Suprapubic skin (tissue), 4 donors: ENCODE results near the gene ZC3H4. TPM values are rescaled to one million over a fixed set of nuclear protein-coding genes. Genes with fewer than 3 reads are reported as not detected.

Experiments
- DNase-seq, 2 donors: peaks; one replicate each; pipeline ENCODE4 v3.0.0-alpha.2; 2019; ENCODE audit warnings: low spot score in 2 of 2
- H3K27ac ChIP-seq: fragments of 200-600 bp; sonication (generic); one replicate; pipeline ENCODE4 v1.5.1; 2019
- H3K27me3 ChIP-seq: fragments of 200-600 bp; sonication (generic); one replicate; pipeline ENCODE4 v1.5.1; 2019
- H3K36me3 ChIP-seq: fragments of 200-600 bp; sonication (generic); one replicate; pipeline ENCODE4 v1.5.1; 2019
- H3K4me1 ChIP-seq: fragments of 200-600 bp; sonication (generic); one replicate; pipeline ENCODE4 v1.5.1; 2019
- H3K4me3 ChIP-seq: fragments of 200-600 bp; sonication (generic); one replicate; pipeline ENCODE4 v1.5.1; 2019; ENCODE audit warnings: mild to moderate bottlenecking
- H3K9me3 ChIP-seq: fragments of 200-600 bp; sonication (generic); one replicate; pipeline ENCODE4 v1.5.1; 2019
- CTCF ChIP-seq, 2 donors: fragments of 200-600 bp in 1 of 2; fragments of 450-650 bp in 1 of 2; sonication (generic) in 1 of 2; IDR thresholded peaks; one replicate each; pipeline ENCODE4 v1.5.1; 2016 to 2019; ENCODE audit warnings: antibody characterized with exemption in 2 of 2, mild to moderate bottlenecking in 1 of 2, moderate library complexity in 1 of 2
- EP300 ChIP-seq: sonication (generic); formaldehyde crosslinking; IDR thresholded peaks from one replicate; pipeline ENCODE4 v1.6.1; 2017; ENCODE audit warnings: antibody characterized with exemption
- POLR2A ChIP-seq, 2 donors: fragments of 450-650 bp; IDR thresholded peaks; one replicate each; pipeline ENCODE4 v1.6.1; 2017; ENCODE audit warnings: antibody characterized with exemption in 2 of 2, mild to moderate bottlenecking in 2 of 2, moderate library complexity in 2 of 2
- POLR2AphosphoS5 ChIP-seq, 3 donors: sonication (generic); formaldehyde crosslinking; IDR thresholded peaks; one replicate each; pipeline ENCODE4 v1.6.1; 2017; ENCODE audit warnings: antibody characterized with exemption in 3 of 3
- WGBS: methylation state at CpG from one replicate; pipeline ENCODE4 v1.1.5; 2018; 5-methylcytosine and 5-hydroxymethylcytosine counted together
- total RNA-seq, 4 donors: library from RNA; depleted of rRNA; stranded (reverse); fragments of >200 nt; gene quantifications; one replicate each; pipeline ENCODE4 v1.1.0, GENCODE V29; 2016

The ZC3H4 gene
- total RNA-seq, 4 donors from 2014 or later = 24.2 to 42.8 (median 31.7) TPM

GRCh38 chr19:47021536-47022139, 91.9 kb downstream of the ZC3H4 start:
- peaks cover 73% of the 10 kb centered on the region for H3K27me3 ChIP-seq
- H3K27ac ChIP-seq = no peak overlapping the region
- WGBS = 7% methylated on average over 28 of the region's 50 CpGs
- TF ChIP-seq POLR2A (IDR thresholded peaks at IDR 0.05) (no peak), CTCF (IDR thresholded peaks at IDR 0.05) (no peak), EP300 (no peak), POLR2AphosphoS5 (IDR thresholded peaks at IDR 0.05) (no peak)
- H3K4me1 ChIP-seq = peaks cover 34% of the 10 kb centered on the region
- H3K36me3 ChIP-seq = no peaks in the 10 kb centered on the region
- no peak for DNase-seq
- peak overlapping the region; percentile 39 for H3K4me3 ChIP-seq
- no peaks in the 10 kb centered on the region for H3K9me3 ChIP-seq

- no peak for DNase-seq
- H3K27me3 ChIP-seq = peaks cover 67% of the 10 kb centered on the region
- H3K4me3 ChIP-seq = peak overlapping the region; percentile 39
- no peaks in the 10 kb centered on the region for H3K36me3 ChIP-seq
- H3K4me1 ChIP-seq = peaks cover 34% of the 10 kb centered on the region
- no peak for TF ChIP-seq POLR2AphosphoS5 (IDR thresholded peaks at IDR 0.05)
- TF ChIP-seq POLR2A (IDR thresholded peaks at IDR 0.05) = no peak
- H3K9me3 ChIP-seq = no peaks in the 10 kb centered on the region
- H3K27ac ChIP-seq = no peak overlapping the region
- WGBS = 3% methylated on average over 8 of the region's 37 CpGs
These were observed 92.5 kb downstream of the ZC3H4 start for GRCh38 chr19:47020992-47021496.

- Histone ChIP-seq H3K27me3 (peaks cover 59% of the 10 kb centered on the region), H3K4me1 (peaks cover 34% of the 10 kb centered on the region), H3K4me3 (peak overlapping the region; percentile 39), H3K36me3 (no peaks in the 10 kb centered on the region), H3K27ac (no peak overlapping the region), H3K9me3 (no peaks in the 10 kb centered on the region)
- 0% methylated on average over 9 of the region's 62 CpGs for WGBS
- no peak for DNase-seq
- TF ChIP-seq POLR2A (IDR thresholded peaks at IDR 0.05) (no peak), EP300 (no peak), POLR2AphosphoS5 (IDR thresholded peaks at IDR 0.05) (no peak), CTCF (IDR thresholded peaks at IDR 0.05) (no peak)
These were observed 93.3 kb downstream of the ZC3H4 start for GRCh38 chr19:47020132-47020805.

- H3K27ac ChIP-seq = no peak within 1 kb of the TSS
- no peak for DNase-seq
- no peak for TF ChIP-seq EP300
- TF ChIP-seq POLR2AphosphoS5 (IDR thresholded peaks at IDR 0.05) = no peak
- no peak for TF ChIP-seq POLR2A (IDR thresholded peaks at IDR 0.05)
- TF ChIP-seq CTCF (IDR thresholded peaks at IDR 0.05) = no peak
- H3K4me1 ChIP-seq = peaks cover 34% of the 10 kb centered on the region
- H3K4me3 ChIP-seq = peak within 1 kb of the TSS; percentile 39
- peaks cover 52% of the 10 kb centered on the region for H3K27me3 ChIP-seq
- no peaks in the 10 kb centered on the region for H3K36me3 ChIP-seq
- H3K9me3 ChIP-seq = no peaks in the 10 kb centered on the region
- WGBS = 2% methylated on average over 10 of the region's 58 CpGs
These were observed 94.0 kb downstream of the ZC3H4 start, which contains the start of gene NPAS1 for GRCh38 chr19:47019431-47020041. Gene NPAS1, plus strand, starts transcription at chr19:47019837. Its CDS starts 1,211 bp downstream, at chr19:47021048.

GRCh38 chr19:47018923-47019322, 94.7 kb downstream of the ZC3H4 start:
- Histone ChIP-seq H3K9me3 (no peaks in the 10 kb centered on the region), H3K36me3 (no peaks in the 10 kb centered on the region), H3K4me1 (peaks cover 34% of the 10 kb centered on the region), H3K4me3 (no peak overlapping the region), H3K27me3 (peaks cover 46% of the 10 kb centered on the region), H3K27ac (no peak overlapping the region)
- no peak for TF ChIP-seq POLR2A (IDR thresholded peaks at IDR 0.05)
- no peak for DNase-seq
- WGBS = 51% methylated on average over 13 of the region's 13 CpGs

Other genes with a start within 250 kb of the ZC3H4 start
- 1 to 10 TPM; 4.7 to 6.8 (median 5.5) TPM for gene NPAS1, start 93.9 kb downstream of the ZC3H4 start, total RNA-seq
- 10 to 100 TPM; 13.9 to 45.9 (median 31.3) TPM for gene TMEM160, start 65.2 kb downstream of the ZC3H4 start, total RNA-seq
- gene SAE1, start 17.1 kb upstream of the ZC3H4 start, total RNA-seq = 10 to 100 TPM; 22.4 to 51.9 (median 44.7) TPM
- gene BBC3, start 117.4 kb upstream of the ZC3H4 start, total RNA-seq = 10 to 100 TPM in 2 of 4 donors, 1 to 10 TPM in 2; 5.6 to 13.6 (median 9.7) TPM
- gene CCDC9, start 142.7 kb upstream of the ZC3H4 start, total RNA-seq = 10 to 100 TPM; 24.6 to 33.2 (median 27.4) TPM
- gene INAFM1, start 161.1 kb upstream of the ZC3H4 start, total RNA-seq = 10 to 100 TPM in 2 of 4 donors, 1 to 10 TPM in 2; 6.6 to 13.5 (median 10.6) TPM
- gene C5AR1, start 196.1 kb upstream of the ZC3H4 start, total RNA-seq = 1 to 10 TPM; 1.2 to 2.4 (median 1.5) TPM
- 1 to 10 TPM in 2 of 4 donors, under 1 TPM in 2; 0.68 to 3.1 (median 1.5) TPM for gene C5AR2, start 218.4 kb upstream of the ZC3H4 start, total RNA-seq
- 10 to 100 TPM; 21.6 to 32.2 (median 25.3) TPM for gene DHX34, start 235.5 kb upstream of the ZC3H4 start, total RNA-seq